HG03571 (cell line): ENCODE results near the gene LRRC45.

Source experiments
- ATAC-seq: cut with Tn5 transposase; IDR thresholded peaks from one replicate; pipeline ENCODE4 v1.9.1; 2021; ENCODE audit not compliant: unreplicated experiment

LRRC45 gene

DNA sequence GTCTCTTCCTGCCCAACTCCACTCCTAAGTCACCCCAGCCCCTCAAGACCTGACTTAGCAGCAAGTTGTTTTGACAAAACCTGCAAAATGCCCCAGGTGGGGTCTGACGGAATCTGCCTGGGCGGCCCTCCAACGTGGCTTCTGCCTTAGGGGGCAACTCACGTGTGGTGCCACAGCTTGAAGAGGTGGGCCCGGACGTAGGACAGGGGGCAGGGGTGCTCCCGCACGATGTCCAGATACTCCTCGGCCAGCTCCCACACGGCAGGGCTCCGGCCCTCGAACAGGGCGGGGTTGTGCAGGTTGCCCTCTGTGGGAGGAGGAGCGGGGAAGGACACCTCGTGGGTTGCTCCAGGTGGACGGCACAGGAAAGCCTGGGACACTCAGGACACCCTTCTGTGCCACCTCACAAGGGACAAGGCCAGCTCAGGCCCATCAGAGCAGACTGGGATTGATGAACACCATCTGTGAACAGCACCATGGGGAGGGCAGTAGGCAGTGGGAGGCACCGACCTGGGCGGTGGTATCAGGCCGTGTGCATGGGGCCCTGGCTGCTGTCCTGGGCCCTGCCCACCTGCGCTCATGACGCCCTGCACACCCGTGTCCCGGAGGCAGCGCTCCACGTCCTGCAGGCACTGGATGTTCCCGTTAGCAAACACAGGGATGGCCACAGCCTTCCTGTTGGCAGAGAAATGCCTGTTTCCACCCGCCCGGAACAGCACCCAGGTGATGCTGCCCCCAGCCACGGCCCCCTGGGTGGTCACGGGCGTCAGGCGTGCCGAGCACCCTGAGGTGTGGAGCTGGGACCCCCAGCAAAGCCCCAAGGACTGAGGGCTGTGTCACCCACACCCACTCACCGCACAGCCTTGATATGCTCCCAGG is 38.2 kb downstream of the LRRC45 start:
- ATAC-seq: no peak

DNA sequence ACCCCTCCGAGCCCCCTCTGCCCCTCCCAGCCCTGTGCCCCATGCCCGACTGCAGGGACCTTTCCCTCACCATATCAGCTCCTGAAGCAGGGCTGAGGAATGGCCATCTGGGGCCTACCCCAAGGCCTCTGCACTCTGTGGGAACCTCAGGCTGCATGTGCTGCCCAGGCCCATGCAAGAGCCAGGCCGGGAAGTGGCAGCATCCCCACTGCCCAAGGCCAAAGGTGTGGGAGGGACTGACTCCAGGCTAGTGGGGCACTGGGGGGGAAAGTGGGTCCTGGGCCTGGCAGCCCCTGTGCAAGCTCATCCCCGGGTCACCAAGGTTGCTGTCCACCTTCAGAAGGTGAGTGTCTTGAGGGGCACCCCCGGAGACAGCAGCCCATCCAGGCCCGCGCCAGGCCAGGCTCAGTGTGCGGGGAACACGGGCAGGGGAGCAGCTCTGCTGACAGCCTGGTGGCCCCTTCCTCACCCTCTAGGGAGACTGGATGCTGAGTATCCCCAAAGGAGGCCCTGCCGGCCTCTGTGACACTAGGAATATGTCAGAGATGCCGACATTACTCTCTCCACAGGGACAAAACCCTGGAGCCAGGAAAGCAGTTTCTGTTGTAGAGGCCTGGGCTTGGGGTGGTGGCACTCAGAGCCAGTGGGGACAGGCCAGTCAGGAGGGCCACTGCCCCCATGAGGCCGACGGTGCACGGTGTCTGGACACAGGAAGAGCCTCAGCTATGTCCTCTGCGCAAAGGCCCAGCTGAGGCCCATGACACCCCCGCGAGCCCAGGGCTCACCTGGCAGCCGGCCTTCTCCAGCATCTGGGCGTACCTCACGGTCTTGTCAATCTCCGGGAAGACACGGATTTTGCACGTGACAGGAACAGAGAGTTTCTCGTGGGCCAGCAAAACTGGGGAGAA is 39.2 kb downstream of the LRRC45 start:
- ATAC-seq: no peak

DNA sequence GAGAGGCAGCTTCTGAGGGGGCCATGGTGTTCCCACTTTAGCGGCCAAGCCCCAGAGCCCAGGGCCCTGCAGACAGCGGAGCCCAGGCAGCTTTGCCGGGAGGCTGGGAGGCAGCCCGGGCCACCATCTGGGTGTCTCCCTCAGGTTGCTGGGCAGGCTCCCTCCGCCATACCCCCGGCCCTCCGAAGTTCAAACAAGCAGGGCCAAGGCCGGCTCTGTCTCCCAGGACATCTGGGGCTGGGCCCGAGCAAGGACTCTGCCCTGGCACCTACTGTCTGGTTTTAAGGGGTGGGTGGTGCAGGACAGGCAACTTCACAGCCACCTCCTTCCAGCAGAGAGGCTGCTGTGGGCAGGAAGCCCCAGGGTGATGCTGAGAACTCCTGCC is 39.9 kb downstream of the LRRC45 start:
- ATAC-seq: no peak

DNA sequence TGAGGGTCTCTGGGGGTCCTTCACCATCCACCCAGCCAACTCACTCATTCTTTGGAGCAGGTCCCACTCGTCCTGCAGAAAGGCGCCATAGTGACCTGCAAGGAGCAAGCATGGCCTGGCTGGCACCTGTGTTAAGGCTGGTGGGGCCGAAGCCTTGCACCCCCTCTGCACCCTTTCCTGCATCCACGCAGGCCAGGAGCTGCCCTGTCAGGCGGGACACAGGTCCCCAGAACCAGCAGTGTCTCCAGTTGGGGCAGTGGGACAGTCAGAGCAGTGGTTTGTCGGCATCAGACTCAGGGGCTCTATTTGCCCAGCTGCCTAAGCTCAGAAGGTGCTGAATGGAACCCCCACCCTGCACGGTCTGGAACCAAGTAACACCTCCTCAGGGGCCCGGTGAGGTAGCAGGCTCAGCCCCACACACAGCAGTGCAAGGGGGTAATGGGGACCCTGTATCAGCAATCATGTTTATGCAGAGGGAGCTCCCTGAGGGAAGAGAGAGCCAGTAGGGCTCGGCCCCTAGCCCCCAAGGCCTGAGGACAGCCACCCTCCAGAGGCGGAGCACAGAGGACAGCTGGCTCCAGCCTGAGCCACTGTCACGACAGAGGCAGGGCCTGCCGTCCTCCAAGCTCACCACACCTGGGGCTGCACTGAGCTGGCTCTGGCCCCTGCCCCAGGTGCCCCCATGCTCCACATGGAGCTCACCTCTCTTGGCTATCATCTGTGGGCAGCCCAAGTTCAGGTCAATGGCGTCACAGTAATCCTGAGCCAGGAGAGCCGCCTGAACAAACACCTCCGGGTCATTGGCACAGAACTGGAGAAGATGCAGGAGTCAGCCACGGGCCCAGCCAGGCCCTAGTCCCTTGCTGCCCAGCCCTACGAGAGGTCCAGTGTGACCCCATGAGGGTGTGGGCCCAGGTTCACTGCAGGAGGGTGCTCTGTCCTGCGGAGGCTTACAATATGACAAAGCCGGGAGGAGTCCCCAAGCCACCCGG is 40.6 kb downstream of the LRRC45 start:
- no peak for ATAC-seq

DNA sequence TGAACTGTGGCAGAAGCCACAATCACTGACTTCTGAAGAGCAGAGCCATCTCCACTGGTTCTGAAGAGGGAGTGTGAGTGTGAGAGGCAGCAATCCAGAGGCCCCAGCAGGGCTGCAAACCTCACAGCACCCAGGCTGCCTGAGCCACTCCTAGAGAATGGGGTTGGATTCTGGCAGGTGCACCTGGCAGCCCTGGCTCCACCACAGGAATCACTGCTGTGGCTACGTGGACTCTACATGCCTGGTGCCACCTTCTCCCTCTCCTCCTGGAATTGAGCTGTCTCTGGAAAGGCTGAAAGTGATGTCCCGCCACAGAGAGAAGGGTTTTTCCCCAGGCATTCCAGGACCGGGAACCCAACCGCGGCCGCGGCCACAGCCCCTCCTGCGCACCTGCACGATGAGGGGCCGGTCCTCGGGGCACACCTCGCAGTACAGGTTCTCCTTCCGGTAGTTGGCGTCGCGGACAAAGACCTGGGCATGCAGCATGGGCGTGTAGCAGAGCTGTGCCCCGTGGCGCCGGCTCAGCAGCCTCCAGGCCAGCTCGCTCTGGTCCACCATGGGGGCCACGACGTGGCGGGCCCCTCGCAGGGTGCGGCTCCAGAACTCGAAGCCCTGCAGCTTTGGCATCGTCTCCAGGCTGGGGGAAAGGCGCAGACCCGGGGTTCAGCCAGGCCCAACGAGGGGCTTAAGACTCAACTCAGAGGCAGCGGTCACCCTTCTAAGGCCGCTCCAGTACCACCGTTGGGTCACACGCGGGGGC is 41.5 kb downstream of the LRRC45 start:
- ATAC-seq: no peak

DNA sequence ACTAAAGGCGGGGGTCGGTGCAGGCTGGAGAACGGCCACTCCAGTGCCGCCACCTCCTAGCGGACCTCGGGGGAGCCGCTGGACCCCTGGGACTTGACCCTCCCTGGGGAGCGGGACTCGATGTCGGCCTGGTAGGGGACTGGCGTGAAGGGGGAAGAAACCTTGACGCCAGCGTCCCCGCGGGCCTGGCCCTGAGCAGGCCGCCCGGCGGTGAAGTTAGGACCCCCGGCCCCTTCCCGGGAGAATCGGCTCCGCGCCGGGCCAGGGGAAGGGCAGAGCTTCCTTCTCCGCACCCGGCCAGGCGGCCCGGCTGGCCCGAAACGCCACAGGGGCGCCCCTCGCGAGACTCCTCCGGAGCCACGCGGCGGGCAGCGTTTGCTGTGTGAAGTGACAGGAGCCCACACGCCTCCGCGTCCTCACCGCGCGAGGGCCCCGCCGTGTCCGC is 42.1 kb downstream of the LRRC45 start:
- no peak for ATAC-seq

DNA sequence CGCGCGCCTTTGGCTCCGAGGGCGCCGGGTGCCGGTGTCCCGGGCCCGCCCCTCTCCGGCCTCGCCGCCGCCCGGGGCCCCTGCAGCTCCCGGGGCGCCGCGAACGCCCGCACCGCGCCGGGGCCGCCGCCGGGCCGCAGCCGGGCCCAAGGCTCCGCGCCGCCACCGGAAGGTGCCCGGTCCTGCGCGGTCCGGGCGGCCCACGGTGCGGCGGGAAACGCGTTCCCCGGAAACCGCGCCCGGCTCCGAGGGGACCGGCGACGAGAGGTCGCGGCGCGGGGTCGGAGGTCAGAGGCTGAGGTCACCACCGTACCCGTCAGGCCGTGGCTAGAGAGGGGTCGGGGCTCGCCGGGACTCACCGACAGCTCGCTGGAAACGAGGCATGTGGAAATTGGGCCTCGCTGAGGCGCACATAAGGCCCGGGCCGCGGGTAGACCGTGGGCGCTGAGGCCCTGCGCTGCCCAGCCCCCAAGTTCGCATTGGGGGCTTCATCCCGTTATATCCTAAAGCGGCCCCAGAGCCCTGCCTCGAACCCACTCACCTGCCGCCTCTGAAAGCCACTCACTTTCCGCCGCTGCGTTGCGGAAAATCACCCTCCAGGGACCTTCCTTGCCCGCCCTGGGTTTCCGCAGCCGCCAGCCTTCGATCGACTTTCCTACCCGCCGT is 42.7 kb downstream of the LRRC45 start, which contains the start of gene DUS1L:
Gene DUS1L (minus strand): TSS at position 167 of the 666 bp plus-strand sequence. CDS start 745 bp downstream, outside the sequence.
- ATAC-seq: no peak

DNA sequence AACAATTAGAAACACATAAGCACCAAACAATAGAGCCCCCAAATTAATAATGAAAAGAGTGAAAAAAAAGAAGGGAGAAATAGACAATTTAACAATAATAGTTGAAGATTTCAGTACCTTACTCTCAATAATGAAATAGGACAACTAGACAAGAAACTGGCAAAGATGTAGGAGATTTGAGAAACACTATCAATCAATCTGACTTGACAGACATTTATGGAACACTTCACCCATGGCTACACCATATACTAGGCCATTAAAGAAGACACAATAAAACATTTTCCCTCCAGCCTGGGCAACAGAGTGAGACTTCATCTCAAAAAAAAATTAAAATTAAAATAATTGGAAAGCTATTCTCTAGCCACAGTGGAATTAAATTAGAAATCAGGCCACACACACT is 47.5 kb downstream of the LRRC45 start:
- ATAC-seq: no peak

DNA sequence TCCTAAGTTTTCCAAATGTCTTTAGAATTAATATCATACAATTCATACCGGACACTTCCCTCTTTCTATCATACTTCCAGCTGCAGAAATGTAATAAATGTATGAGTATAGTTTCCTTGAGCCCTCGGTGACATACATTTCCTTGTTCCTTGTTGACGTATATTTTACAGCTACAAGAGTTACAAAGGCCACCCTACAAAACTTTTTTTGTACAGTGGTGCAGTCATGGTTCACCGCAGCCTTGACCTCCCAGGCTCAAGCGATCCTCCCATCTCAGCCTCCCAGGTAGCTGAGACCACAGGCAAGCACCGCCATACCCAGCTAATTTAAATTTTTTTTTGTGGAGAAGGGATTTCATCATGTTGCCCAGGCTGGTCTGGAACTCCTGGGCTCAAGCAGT is 49.7 kb downstream of the LRRC45 start:
- no peak for ATAC-seq

DNA sequence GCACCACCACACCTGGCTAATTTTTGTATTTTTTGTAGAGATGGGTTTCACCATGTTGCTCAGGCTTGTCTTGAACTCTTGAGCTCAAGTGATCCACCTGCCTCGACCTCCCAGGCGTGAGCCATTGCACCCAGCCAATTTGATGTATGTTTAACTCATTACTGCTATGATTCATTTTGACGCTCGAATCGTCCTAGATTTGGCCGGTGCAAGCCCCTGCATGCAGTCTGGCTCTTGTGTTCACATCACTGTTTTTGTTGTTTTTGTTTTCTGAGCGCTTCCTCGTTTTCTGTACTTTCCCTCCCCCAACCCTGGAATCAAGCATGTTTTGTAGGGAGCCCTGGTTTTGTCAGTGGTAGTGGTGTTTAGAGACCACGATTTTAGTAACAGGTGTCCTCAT is 50.3 kb downstream of the LRRC45 start:
- no peak for ATAC-seq

DNA sequence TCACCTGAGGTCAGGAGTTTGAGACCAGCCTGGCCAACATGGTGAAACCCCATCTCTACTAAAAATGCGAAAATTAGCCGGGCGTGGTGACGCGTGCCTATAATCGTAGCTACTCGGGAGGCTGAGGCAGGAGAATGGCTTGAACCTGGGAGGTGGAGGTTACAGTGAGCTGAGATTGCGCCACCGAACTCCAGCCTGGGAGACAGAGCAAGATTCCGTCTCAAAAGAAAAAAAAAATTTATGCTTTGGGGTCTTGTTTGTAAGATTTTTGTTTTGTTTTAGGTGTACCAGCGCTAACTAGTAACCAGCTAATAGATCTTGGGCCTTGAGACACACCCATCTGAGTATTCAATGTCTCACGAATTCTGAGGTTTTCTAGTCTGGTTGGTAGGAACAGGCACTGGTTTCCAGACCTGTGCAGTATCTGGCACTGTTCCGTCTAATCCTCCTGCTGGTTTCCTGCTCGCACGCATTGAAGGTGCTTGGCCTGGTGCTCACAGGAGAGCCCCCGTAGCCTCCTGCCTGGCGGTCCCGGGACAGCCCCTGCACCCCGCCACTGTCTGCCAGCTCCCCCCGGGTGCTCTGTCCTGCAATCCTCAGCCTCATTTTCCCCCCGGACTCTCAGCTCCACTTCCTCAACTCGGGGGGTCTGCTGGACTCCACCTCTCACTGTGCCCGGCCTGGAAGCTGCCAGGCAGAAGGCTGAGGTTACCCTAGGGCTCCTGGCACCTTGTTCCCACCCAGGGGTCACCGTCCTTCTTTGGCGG is 53.1 kb downstream of the LRRC45 start:
- ATAC-seq: no peak

DNA sequence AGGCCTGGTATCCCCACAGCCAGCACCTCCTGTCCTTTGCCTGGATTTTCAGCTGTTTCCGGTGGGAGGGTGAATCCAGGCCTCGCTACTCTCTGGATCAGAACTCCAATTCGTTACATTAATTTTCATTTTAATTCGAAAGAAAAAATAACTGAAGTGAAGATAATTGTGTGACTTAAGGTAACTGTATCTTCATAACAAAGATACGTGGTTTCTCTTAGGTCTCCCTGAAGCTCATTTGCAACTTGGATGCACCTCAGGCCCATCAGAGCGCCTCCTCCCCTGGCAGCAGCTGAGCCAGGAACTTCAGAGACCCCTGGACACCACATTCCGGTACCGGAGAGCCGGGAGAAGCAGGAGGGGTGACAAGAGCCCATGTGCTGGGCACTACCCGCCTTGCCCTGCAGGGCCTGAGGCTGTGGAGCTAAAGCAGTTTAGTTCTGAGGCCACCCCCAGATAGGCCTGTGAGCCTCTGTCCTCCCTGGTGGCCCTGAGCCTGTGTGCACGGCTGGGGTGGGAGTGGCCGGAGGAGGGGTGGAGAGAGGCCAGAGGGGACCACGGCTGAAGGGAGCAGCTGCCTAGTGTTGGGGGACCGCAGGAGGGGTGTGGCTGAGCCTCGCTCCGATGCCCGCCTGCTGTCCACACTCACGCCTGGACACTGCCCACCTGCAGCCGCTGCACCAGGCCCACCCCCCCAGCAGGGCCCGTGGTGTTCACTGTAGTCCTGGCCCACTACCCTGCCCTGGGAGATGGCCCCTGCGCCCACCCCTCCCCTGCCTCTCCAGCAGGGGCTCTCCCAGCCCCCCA is 53.9 kb downstream of the LRRC45 start:
- ATAC-seq: no peak

DNA sequence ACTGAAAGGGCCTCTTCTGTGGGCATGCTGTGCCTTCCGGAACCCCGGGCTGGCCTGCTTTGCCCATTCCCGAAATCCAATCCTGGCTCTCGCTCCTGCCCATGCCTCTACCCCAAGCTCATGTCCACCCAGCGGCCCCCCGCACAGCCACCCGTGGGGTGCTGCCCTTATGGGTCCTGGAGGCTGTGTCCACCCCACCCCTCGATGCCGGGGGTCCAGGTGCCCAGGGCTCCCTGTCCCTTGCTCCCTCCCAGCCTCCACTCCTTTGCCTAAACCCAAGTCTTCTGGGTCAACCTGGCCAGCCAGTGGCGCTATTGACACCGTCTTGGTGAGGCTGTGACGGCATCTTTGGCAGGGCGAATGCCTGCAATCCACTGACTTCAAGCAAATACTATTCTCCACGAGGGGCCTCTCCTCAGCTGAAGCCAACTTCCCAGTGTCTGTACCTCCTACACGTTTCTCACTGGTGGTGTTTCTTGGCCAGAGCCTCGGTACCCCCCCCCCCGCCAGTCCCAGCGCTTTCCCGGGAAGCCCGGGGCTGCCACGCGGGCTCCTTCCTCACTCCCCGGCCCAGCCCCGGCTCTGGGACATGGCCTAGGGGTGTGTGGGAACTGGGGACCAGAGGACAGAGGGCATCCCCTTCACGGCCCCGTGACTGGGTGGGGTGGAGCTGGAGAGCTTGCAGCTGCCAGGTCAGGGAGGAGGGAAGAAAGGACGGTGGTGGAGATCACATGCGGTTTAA is 54.7 kb downstream of the LRRC45 start:
- no peak for ATAC-seq

DNA sequence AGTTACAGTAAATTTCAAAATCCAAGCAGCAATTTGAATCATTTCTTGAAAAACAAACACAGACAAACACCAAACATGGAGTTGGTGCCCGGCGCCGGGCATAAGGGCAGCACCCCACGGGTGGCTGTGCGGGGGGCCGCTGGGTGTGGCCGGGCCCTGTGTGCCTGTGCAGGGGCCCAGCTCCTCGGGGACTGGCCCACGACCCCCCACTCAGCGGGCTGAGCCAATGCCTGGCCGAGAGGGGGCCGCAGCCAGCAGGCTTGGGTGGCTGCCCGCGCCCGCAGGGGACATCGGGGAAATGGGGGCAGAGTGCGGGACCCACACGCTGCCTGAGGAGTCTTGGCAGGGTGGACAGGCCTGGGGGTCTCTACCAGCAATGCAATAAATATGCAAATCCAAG is 55.3 kb downstream of the LRRC45 start:
- no peak for ATAC-seq

DNA sequence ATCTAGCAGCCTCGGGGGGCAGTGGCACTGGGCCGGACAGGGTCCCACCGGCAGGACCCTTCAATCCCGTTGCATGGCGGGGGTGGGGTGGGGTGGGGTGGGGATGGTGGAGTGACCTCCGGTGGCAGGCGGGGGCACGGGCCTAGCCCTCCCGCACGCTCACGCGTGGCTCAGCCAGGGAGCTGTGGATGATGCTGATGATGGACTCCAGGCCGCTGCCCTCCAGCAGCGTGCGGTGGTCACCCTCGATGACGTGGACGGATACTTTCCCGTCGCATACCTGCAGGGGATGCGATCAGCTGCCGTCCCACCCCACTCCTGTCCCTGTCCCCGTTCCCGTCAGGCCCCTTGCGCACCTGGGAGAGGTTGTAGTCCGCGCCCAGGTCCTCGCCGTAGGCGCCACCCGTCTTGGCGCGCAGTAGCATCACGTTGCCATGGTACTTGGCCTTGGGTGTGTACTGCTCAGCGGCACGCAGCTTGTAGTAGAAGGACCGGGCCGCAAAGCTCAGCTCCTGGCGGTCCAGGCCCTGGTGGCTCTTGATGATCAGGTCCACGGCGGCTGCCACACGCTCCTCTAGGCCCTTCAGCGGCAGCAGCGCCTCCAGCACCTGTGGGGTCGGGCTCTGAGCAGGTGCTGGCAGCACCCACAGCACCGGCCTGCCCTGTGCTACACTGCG is 56.0 kb downstream of the LRRC45 start:
- no peak for ATAC-seq

DNA sequence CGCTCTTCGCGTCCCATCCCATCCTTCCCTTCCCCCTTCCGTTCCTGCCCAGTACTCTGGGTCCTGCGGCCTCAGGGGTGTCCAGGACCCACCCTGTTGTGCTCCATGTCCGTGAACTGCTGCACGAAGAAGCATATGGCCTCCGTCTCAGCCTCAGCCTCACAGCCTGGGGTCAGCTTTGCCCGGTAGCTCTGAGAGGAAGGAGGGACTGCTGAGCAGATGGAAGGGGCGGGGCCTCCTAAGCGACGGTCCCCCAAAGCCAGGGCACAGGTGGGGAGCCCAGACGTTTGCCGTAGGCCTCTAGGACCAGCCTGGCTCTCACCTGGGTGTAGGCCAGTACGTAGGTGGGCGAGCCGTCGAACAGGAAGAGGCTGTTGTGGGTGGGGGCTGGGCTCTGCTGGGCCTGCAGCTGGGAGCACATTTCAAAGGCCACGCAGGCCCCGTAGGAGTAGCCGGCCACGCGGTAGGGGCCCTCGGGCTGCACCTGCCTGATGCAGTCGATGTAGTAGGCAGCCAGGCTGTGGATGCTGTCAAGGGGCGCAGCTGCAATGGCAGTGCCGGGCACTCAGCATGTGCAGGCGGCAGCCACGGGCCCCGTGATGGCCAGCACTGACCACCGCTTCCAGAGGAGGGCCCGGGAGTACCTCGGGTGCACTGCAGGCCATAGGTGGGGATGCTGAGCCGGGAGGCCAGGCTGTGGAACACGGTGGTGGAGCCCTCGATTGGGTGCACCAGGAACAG is 57.1 kb downstream of the LRRC45 start:
- no peak for ATAC-seq
